MM.1S (cell line): ENCODE data around the gene GALNT10.

Experiments used
- DNase-seq: peaks from one replicate; pipeline ENCODE4 v3.0.0-alpha.2; 2015
- H2AFZ ChIP-seq: fragments of 300-600 bp; sonication (generic); 2 replicates; pipeline ENCODE4 v1.6.0; 2016; ENCODE audit warnings: antibody characterized with exemption, low read length
- H3F3A ChIP-seq: fragments of 300-600 bp; sonication (generic); 2 replicates; pipeline ENCODE4 v1.6.1; 2016; ENCODE audit warnings: mild to moderate bottlenecking, antibody characterized with exemption, low read length, moderate library complexity, mixed read lengths; ENCODE audit not compliant: insufficient read depth
- H3K27ac ChIP-seq: fragments of 300-600 bp; sonication (generic); 2 replicates; pipeline ENCODE4 v1.5.1; 2016; ENCODE audit warnings: mild to moderate bottlenecking, low read length
- H3K27me3 ChIP-seq: fragments of 300-600 bp; sonication (generic); replicated peaks from 2 replicates; pipeline ENCODE4 v1.6.0; 2016; ENCODE audit warnings: low read length; ENCODE audit not compliant: insufficient read depth
- H3K36me3 ChIP-seq: fragments of 300-600 bp; sonication (generic); replicated peaks from 2 replicates; pipeline ENCODE4 v1.6.1; 2016; ENCODE audit warnings: mild to moderate bottlenecking, low read length, mixed read lengths; ENCODE audit not compliant: insufficient read depth
- H3K4me1 ChIP-seq: fragments of 300-600 bp; sonication (generic); 2 replicates; pipeline ENCODE4 v1.6.1; 2016; ENCODE audit warnings: low read length, mixed read lengths
- H3K4me2 ChIP-seq: fragments of 300-600 bp; sonication (generic); 2 replicates; pipeline ENCODE4 v1.6.0; 2016; ENCODE audit warnings: low read depth, low read length
- H3K4me3 ChIP-seq: fragments of 300-600 bp; sonication (generic); 2 replicates; pipeline ENCODE4 v1.5.1; 2016; ENCODE audit warnings: low read length, mixed read lengths
- H3K79me2 ChIP-seq: fragments of 300-600 bp; sonication (generic); 2 replicates; pipeline ENCODE4 v1.6.1; 2016; ENCODE audit warnings: mixed run types, low read length, mixed read lengths
- H3K9ac ChIP-seq: fragments of 300-600 bp; sonication (generic); 2 replicates; pipeline ENCODE4 v1.6.1; 2016; ENCODE audit warnings: low read length, mixed read lengths
- H3K9me2 ChIP-seq: fragments of 300-600 bp; sonication (generic); replicated peaks from 2 replicates; pipeline ENCODE4 v1.6.1; 2016; ENCODE audit warnings: mild to moderate bottlenecking, low read length, mixed read lengths; ENCODE audit not compliant: insufficient read depth
- H3K9me3 ChIP-seq: fragments of 300-600 bp; sonication (generic); replicated peaks from 2 replicates; pipeline ENCODE4 v1.6.1; 2016; ENCODE audit warnings: mild to moderate bottlenecking, low read length, mixed read lengths; ENCODE audit not compliant: insufficient read depth
- H4K20me1 ChIP-seq: fragments of 300-600 bp; sonication (generic); 2 replicates; pipeline ENCODE4 v1.6.1; 2016; ENCODE audit warnings: mild to moderate bottlenecking, low read length, moderate library complexity, mixed read lengths; ENCODE audit not compliant: insufficient read depth
- EZH2 ChIP-seq: fragments of 300-600 bp; sonication (generic); optimal IDR thresholded peaks from 2 replicates; pipeline ENCODE3; 2017; ENCODE audit warnings: low read depth, mild to moderate bottlenecking, antibody characterized with exemption, low read length, mixed read lengths
- EZH2phosphoT487 ChIP-seq: fragments of 300-600 bp; sonication (generic); IDR thresholded peaks from 2 replicates; pipeline ENCODE4 v1.6.1; 2018; ENCODE audit warnings: antibody characterized with exemption, low read length
- TF ChIP-seq, protein P1 (sequence below): fragments of 300-600 bp; sonication (generic); IDR thresholded peaks from 2 replicates; pipeline ENCODE4 v1.5.1; 2016; ENCODE audit warnings: antibody characterized with exemption, low read length, mixed read lengths

The GALNT10 gene

GRCh38 chr5:154455585-154455984 is 265.1 kb downstream of the GALNT10 start:
- H3K27ac ChIP-seq: no peak overlapping the region
- no peak overlapping the region for H3K4me3 ChIP-seq
- no peaks in the 10 kb centered on the region for H3K9me3 ChIP-seq
- no peaks in the 10 kb centered on the region for H3K36me3 ChIP-seq
- H3K9me2 ChIP-seq: no peaks in the 10 kb centered on the region
- H3K79me2 ChIP-seq: no peaks in the 10 kb centered on the region
- no peaks in the 10 kb centered on the region for H4K20me1 ChIP-seq
- no peaks in the 10 kb centered on the region for H3F3A ChIP-seq
- H3K4me2 ChIP-seq: no peak overlapping the region
- H2AFZ ChIP-seq: no peak overlapping the region
- TF ChIP-seq, protein P1, sequence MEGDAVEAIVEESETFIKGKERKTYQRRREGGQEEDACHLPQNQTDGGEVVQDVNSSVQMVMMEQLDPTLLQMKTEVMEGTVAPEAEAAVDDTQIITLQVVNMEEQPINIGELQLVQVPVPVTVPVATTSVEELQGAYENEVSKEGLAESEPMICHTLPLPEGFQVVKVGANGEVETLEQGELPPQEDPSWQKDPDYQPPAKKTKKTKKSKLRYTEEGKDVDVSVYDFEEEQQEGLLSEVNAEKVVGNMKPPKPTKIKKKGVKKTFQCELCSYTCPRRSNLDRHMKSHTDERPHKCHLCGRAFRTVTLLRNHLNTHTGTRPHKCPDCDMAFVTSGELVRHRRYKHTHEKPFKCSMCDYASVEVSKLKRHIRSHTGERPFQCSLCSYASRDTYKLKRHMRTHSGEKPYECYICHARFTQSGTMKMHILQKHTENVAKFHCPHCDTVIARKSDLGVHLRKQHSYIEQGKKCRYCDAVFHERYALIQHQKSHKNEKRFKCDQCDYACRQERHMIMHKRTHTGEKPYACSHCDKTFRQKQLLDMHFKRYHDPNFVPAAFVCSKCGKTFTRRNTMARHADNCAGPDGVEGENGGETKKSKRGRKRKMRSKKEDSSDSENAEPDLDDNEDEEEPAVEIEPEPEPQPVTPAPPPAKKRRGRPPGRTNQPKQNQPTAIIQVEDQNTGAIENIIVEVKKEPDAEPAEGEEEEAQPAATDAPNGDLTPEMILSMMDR: no peak
- TF ChIP-seq EZH2phosphoT487: no peak
- TF ChIP-seq EZH2: no peak
- no peak for DNase-seq
- H3K27me3 ChIP-seq: no peaks in the 10 kb centered on the region
- H3K4me1 ChIP-seq: no peaks in the 10 kb centered on the region
- no peak overlapping the region for H3K9ac ChIP-seq

DNA sequence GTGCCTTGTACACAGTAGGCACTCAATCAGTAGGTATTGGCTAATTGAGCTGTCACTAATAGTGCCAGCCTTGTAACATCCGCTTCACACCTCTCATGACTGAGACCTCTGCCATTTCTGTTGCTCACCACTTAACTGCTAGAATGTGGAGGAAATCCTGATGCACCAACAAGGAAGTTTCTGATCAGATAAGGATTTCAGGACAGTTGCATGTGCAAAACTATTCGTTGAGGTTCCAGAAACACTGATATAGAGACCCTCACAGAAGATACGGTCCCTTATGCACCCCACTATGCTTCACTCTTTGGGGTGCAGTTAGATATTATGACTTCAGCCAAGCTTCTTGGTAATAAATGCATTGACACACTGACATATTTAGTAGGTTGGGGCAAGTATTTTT is 266.0 kb downstream of the GALNT10 start:
- DNase-seq: no peak
- no peaks in the 10 kb centered on the region for H3K79me2 ChIP-seq
- no peaks in the 10 kb centered on the region for H4K20me1 ChIP-seq
- H2AFZ ChIP-seq: no peak overlapping the region
- no peaks in the 10 kb centered on the region for H3F3A ChIP-seq
- no peaks in the 10 kb centered on the region for H3K27me3 ChIP-seq
- H3K9me3 ChIP-seq: no peaks in the 10 kb centered on the region
- H3K4me1 ChIP-seq: no peaks in the 10 kb centered on the region
- no peaks in the 10 kb centered on the region for H3K9me2 ChIP-seq
- no peak overlapping the region for H3K9ac ChIP-seq
- H3K4me3 ChIP-seq: no peak overlapping the region
- H3K36me3 ChIP-seq: no peaks in the 10 kb centered on the region
- H3K4me2 ChIP-seq: no peak overlapping the region
- TF ChIP-seq, protein P1: no peak
- TF ChIP-seq EZH2phosphoT487: no peak
- no peak for TF ChIP-seq EZH2
- H3K27ac ChIP-seq: no peak overlapping the region

GRCh38 chr5:154459015-154459414 is 268.5 kb downstream of the GALNT10 start:
- H3K79me2 ChIP-seq: no peaks in the 10 kb centered on the region
- H3K4me3 ChIP-seq: no peak overlapping the region
- no peak overlapping the region for H2AFZ ChIP-seq
- H3K9me2 ChIP-seq: no peaks in the 10 kb centered on the region
- H3K27ac ChIP-seq: no peak overlapping the region
- H3K4me1 ChIP-seq: no peaks in the 10 kb centered on the region
- H3K9me3 ChIP-seq: no peaks in the 10 kb centered on the region
- H3K27me3 ChIP-seq: no peaks in the 10 kb centered on the region
- no peaks in the 10 kb centered on the region for H4K20me1 ChIP-seq
- H3K36me3 ChIP-seq: no peaks in the 10 kb centered on the region
- no peak overlapping the region for H3K9ac ChIP-seq
- H3F3A ChIP-seq: no peaks in the 10 kb centered on the region
- no peak for TF ChIP-seq EZH2
- TF ChIP-seq EZH2phosphoT487: no peak
- TF ChIP-seq, protein P1: no peak
- no peak for DNase-seq
- H3K4me2 ChIP-seq: no peak overlapping the region
